Duodenal mucosa (tissue), 2 donors: ENCODE results near the gene INO80.
"Not testable (repeated sequence)": the region's sequence is repeated elsewhere in the genome, so short reads cannot be mapped to it uniquely, and the experiment has no call there.

Source experiments
- H3K27ac ChIP-seq: one replicate; pipeline ENCODE4 v1.7.0; 2013; ENCODE audit warnings: low read depth, low read length
- H3K27me3 ChIP-seq, 2 donors: one replicate each; pipeline ENCODE4 v1.7.0; 2013; ENCODE audit warnings: low read length in 2 of 2, control low read depth in 1 of 2; ENCODE audit not compliant: insufficient read depth in 2 of 2, control insufficient read depth in 1 of 2
- H3K36me3 ChIP-seq, 2 donors: one replicate each; pipeline ENCODE4 v1.7.0; 2013; ENCODE audit warnings: low read length in 2 of 2, control low read depth in 1 of 2; ENCODE audit not compliant: insufficient read depth in 2 of 2, control insufficient read depth in 1 of 2
- H3K4me1 ChIP-seq, 2 donors: one replicate each; pipeline ENCODE4 v1.7.0; 2013; ENCODE audit warnings: low read length in 2 of 2, control low read depth in 1 of 2; ENCODE audit not compliant: insufficient read depth in 2 of 2, control insufficient read depth in 1 of 2
- H3K4me3 ChIP-seq, 2 donors: one replicate each; pipeline ENCODE4 v1.7.0; 2013; ENCODE audit warnings: low read length in 2 of 2, low read depth in 1 of 2
- H3K9ac ChIP-seq, 2 donors: one replicate each; pipeline ENCODE4 v1.7.0; 2013; ENCODE audit warnings: low read length in 2 of 2, low read depth in 1 of 2
- H3K9me3 ChIP-seq, 2 donors: one replicate each; pipeline ENCODE4 v1.7.0; 2013; ENCODE audit warnings: low read length in 2 of 2, control low read depth in 1 of 2; ENCODE audit not compliant: control insufficient read depth in 1 of 2

Gene INO80

GRCh38 chr15:40978141-40978540, 137.9 kb downstream of the INO80 start:
- no peaks in the 10 kb centered on the region for H3K4me1 ChIP-seq
- H3K9me3 ChIP-seq, result no peaks in the 10 kb centered on the region
- no peaks in the 10 kb centered on the region for H3K27me3 ChIP-seq
- H3K9ac ChIP-seq, result no peak overlapping the region
- H3K4me3 ChIP-seq, result no peak overlapping the region
- H3K27ac ChIP-seq, result no peak overlapping the region
- peaks cover 45 to 69% of the 10 kb centered on the region in 2 donors for H3K36me3 ChIP-seq

GRCh38 chr15:40976819-40977218, 139.3 kb downstream of the INO80 start:
- H3K4me1 ChIP-seq, result no peaks in the 10 kb centered on the region
- no peak overlapping the region for H3K9ac ChIP-seq
- no peaks in the 10 kb centered on the region for H3K27me3 ChIP-seq
- H3K36me3 ChIP-seq, result peaks cover 34 to 56% of the 10 kb centered on the region in 2 donors
- H3K9me3 ChIP-seq, result no peaks in the 10 kb centered on the region
- no peak overlapping the region for H3K4me3 ChIP-seq
- H3K27ac ChIP-seq, result no peak overlapping the region

- no peaks in the 10 kb centered on the region for H3K4me1 ChIP-seq
- no peak overlapping the region for H3K9ac ChIP-seq
- H3K9me3 ChIP-seq, result no peaks in the 10 kb centered on the region
- H3K36me3 ChIP-seq, result peaks cover 19 to 37% of the 10 kb centered on the region in 2 donors
- no peak overlapping the region for H3K27ac ChIP-seq
- H3K27me3 ChIP-seq, result no peaks in the 10 kb centered on the region
- no peak overlapping the region for H3K4me3 ChIP-seq
These were observed 141.2 kb downstream of the INO80 start for GRCh38 chr15:40974879-40975278.

DNA sequence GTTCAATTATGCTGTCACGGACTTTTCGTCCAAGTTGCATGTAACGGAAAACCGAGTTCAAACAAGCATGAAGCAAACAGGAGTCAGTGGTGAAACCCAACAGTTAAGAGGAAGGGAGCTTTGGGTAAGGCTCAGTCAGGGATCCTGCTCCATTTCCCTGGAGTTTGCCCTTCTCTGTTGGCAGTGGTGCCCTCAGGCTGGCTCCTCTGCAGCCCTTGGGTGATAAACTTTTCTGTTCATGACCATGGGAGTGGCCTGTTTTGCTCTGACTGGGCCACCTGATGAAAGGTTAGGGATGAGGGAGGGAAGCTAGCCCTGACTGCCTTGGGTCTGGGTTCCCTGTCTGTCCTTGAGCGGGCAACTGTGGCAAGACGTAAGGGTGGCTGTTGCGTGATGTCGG, 146.7 kb downstream of the INO80 start:
- H3K9ac ChIP-seq, result no peak overlapping the region
- no peaks in the 10 kb centered on the region for H3K9me3 ChIP-seq
- no peak overlapping the region for H3K4me3 ChIP-seq
- H3K27ac ChIP-seq, result no peak overlapping the region
- H3K4me1 ChIP-seq, result peaks cover 0 to 5% of the 10 kb centered on the region in 2 donors
- H3K36me3 ChIP-seq, result no peaks in the 10 kb centered on the region
- no peaks in the 10 kb centered on the region for H3K27me3 ChIP-seq

- Histone ChIP-seq H3K27me3 (no peaks in the 10 kb centered on the region), H3K27ac (no peak overlapping the region), H3K4me1 (peaks cover 0 to 5% of the 10 kb centered on the region in 2 donors), H3K9ac (no peak overlapping the region), H3K4me3 (no peak overlapping the region), H3K36me3 (no peaks in the 10 kb centered on the region), H3K9me3 (no peaks in the 10 kb centered on the region)
These were observed 147.6 kb downstream of the INO80 start for GRCh38 chr15:40968290-40969085.

DNA sequence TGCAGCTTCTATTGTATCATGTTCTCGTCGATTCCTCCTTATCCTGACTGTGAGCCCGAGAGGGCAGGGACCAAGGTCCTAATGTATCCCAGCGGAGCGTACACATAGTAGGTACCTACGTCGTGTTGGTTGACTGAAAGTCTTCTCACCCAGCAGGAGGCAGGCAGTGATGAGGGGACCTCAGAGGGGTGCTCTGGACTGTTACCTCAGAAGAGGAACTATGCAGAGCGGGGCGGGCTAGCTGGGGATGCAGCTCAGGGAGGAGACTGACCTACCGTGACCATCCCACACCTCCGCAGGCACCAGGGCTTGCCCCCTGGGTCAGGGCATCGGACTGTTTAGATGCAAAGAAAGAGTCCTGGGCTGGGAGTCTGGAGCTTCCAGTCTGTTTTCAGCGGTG, 151.4 kb downstream of the INO80 start:
- Histone ChIP-seq H3K9me3 (no peaks in the 10 kb centered on the region), H3K9ac (no peak overlapping the region), H3K4me1 (peaks cover 8 to 14% of the 10 kb centered on the region in 2 donors), H3K36me3 (no peaks in the 10 kb centered on the region), H3K4me3 (no peak overlapping the region), H3K27ac (no peak overlapping the region), H3K27me3 (no peaks in the 10 kb centered on the region)

DNA sequence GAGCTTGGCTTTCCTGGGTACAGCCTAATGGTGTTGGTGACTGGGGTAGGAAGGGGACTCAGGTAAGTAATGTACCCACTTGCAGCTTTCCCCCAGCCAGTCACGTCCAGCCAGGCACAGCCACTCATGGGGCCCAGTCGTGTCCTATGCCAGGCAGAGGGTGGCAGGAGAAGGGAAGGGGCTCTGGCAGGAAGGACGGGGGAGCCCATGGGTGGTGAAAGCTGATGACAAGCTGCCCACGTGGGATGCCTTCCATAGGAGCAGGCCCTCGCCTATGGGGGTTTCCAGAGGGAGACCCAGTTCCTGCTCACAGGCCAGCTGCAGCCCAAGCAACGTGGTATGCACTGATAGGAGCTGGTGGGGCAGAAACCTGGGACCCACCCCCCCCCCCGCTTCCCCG, 152.1 kb downstream of the INO80 start:
- Histone ChIP-seq H3K27ac (no peak overlapping the region), H3K27me3 (no peaks in the 10 kb centered on the region), H3K9me3 (no peaks in the 10 kb centered on the region), H3K9ac (no peak overlapping the region), H3K36me3 (no peaks in the 10 kb centered on the region), H3K4me3 (no peak overlapping the region), H3K4me1 (peaks cover 8 to 9% of the 10 kb centered on the region in 2 donors)

GRCh38 chr15:40963201-40963600, 152.9 kb downstream of the INO80 start:
- Histone ChIP-seq H3K4me3 (no peak overlapping the region), H3K4me1 (peaks cover 8 to 9% of the 10 kb centered on the region in 2 donors), H3K27me3 (no peaks in the 10 kb centered on the region), H3K9me3 (no peaks in the 10 kb centered on the region), H3K27ac (no peak overlapping the region), H3K9ac (no peak overlapping the region), H3K36me3 (no peaks in the 10 kb centered on the region)

DNA sequence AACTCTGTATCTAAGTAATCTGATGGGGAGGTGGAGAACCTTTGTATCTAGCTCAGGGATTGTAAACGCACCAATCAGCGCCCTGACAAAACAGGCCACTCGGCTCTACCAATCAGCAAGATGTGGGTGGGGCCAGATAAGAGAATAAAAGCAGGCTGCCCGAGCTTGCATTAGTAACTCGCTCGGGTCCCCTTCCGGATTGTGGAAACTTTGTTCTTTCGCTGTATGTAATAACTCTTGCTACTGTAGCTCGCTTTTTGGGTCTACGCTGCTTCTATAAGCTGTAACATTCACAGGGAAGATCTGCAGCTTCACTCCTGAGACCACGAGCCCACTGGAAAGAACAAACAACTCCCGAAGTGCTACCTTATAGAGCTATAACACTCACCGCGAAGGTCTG, 153.8 kb downstream of the INO80 start:
- not testable (repeated sequence) for H3K27me3 ChIP-seq, H3K9ac ChIP-seq, H3K27ac ChIP-seq, H3K9me3 ChIP-seq, H3K4me3 ChIP-seq, H3K36me3 ChIP-seq
- H3K4me1 ChIP-seq, result peaks cover 9 to 15% of the 10 kb centered on the region in 2 donors

- not testable (repeated sequence) for H3K9me3 ChIP-seq, H3K9ac ChIP-seq, H3K4me3 ChIP-seq, H3K27me3 ChIP-seq, H3K27ac ChIP-seq, H3K36me3 ChIP-seq
- H3K4me1 ChIP-seq, result peaks cover 9 to 15% of the 10 kb centered on the region in 2 donors
These were observed 154.3 kb downstream of the INO80 start for GRCh38 chr15:40961740-40962139.
